ENCODE data around the gene VTN.
A peak's percentile ranks its signal among the peaks of the same experiment; 100 is the strongest.

DNA sequence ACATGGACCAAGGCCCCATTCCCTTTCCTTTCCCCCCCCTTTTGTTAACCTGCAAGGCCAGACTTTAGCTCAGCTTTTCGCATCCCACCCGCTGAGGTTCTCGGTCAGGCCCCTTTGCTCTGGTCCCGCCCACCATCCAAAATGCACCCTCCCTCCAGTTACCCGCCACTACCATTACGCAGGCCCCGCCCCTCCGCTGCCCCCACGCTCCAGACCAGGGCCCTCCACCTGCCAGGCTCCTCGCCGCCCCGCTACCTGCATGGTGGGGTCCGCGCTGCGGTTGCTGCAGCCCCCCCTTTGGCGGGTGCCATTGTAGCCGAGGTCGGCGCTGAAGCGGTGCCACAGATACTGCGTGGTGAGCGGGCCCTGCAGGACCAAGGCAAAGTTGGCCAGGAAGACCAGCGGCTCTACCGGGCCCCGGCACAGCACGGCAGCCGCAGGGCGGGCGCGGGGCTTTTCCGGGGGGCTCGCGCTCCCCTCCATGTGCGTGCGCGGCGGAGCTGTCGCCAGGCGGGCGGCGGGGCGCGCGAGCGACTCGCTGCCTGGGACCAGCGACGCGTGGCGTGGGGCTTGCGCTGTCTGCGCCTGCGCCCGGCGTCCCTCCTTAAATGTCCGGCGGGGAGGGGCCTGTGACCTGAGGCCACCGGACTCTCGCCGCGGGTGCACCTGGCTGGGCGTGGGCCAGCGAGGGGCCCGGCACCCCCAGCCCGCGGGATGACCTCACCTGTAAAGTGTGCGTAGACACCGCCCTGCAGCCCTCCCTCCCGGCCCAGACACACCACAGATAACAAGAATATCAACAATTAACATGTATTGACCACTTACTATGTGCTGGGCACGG lies 35.7 kb upstream of the VTN start, which contains the start of gene SLC46A1:
- TF ChIP-seq, protein P1, sequence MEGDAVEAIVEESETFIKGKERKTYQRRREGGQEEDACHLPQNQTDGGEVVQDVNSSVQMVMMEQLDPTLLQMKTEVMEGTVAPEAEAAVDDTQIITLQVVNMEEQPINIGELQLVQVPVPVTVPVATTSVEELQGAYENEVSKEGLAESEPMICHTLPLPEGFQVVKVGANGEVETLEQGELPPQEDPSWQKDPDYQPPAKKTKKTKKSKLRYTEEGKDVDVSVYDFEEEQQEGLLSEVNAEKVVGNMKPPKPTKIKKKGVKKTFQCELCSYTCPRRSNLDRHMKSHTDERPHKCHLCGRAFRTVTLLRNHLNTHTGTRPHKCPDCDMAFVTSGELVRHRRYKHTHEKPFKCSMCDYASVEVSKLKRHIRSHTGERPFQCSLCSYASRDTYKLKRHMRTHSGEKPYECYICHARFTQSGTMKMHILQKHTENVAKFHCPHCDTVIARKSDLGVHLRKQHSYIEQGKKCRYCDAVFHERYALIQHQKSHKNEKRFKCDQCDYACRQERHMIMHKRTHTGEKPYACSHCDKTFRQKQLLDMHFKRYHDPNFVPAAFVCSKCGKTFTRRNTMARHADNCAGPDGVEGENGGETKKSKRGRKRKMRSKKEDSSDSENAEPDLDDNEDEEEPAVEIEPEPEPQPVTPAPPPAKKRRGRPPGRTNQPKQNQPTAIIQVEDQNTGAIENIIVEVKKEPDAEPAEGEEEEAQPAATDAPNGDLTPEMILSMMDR (conservative IDR thresholded peaks at IDR 0.05), result no peak
- peak; percentile 80; the same call in 1 of the 2 replicates for TF ChIP-seq ZFX (IDR thresholded peaks at IDR 0.05)
